ENCODE data around the gene DGLUCY. TPM values are rescaled to one million over a fixed set of nuclear protein-coding genes. Genes with fewer than 3 reads are reported as not detected.

DGLUCY gene
- total and polyA plus RNA-seq, 2 of the 13 experiments (the other 11 are each of a cell fraction or from before 2014, with no cell fraction given), result 14.8 to 36.3 TPM

- no peak for TF ChIP-seq SP140L (CRISPR knock-in tag; IDR thresholded peaks at IDR 0.05; ENCODE audit: borderline replicate concordance)
- TF ChIP-seq BHLHE40 (IDR thresholded peaks at IDR 0.05; ENCODE audit: low read length), result peak; percentile 79
- no peak for TF ChIP-seq YY1 (IDR thresholded peaks at IDR 0.05; ENCODE audit: insufficient read depth, insufficient replicate concordance, low read depth, low read length)
- TF ChIP-seq ZNF629 (CRISPR knock-in tag; conservative IDR thresholded peaks at IDR 0.05), result no peak
- TF ChIP-seq ZMYM2 (CRISPR knock-in tag; IDR thresholded peaks at IDR 0.05), result no peak
- TF ChIP-seq ZFP82 (CRISPR knock-in tag; IDR thresholded peaks at IDR 0.05; ENCODE audit: borderline replicate concordance), result no peak
- no peak for TF ChIP-seq ARID3A (IDR thresholded peaks at IDR 0.05; ENCODE audit: low read depth, low read length)
- no peak for TF ChIP-seq MAFF (IDR thresholded peaks at IDR 0.05; ENCODE audit: low read depth, low read length)
- TF ChIP-seq MNT (IDR thresholded peaks at IDR 0.05), result 0 out of 2 replicates have a peak, but pooled peaks have one; percentile 31
- no peak for TF ChIP-seq JUN (CRISPR knock-in tag; IDR thresholded peaks at IDR 0.05)
- TF ChIP-seq NFAT5 (CRISPR knock-in tag; IDR thresholded peaks at IDR 0.05), result no peak
- no peak for TF ChIP-seq TSC22D2 (CRISPR knock-in tag; IDR thresholded peaks at IDR 0.05; ENCODE audit: borderline replicate concordance)
- 0 out of 2 replicates have a peak, but pooled peaks have one; percentile 22 for TF ChIP-seq MAZ (IDR thresholded peaks at IDR 0.05; ENCODE audit: borderline replicate concordance, low read depth, low read length)
- no peak for TF ChIP-seq MAZ (CRISPR knock-in tag; IDR thresholded peaks at IDR 0.05; ENCODE audit: low read depth)
- no peak for TF ChIP-seq SATB2 (CRISPR knock-in tag; IDR thresholded peaks at IDR 0.05)
- no peak for TF ChIP-seq IRF9 (CRISPR knock-in tag; IDR thresholded peaks at IDR 0.05; ENCODE audit: borderline replicate concordance)
- 0 out of 2 replicates have a peak, but pooled peaks have one; percentile 42 for TF ChIP-seq ZSCAN25 (CRISPR knock-in tag; IDR thresholded peaks at IDR 0.05)
- TF ChIP-seq HOXD1 (CRISPR knock-in tag; IDR thresholded peaks at IDR 0.05), result no peak
- TF ChIP-seq, protein P1, sequence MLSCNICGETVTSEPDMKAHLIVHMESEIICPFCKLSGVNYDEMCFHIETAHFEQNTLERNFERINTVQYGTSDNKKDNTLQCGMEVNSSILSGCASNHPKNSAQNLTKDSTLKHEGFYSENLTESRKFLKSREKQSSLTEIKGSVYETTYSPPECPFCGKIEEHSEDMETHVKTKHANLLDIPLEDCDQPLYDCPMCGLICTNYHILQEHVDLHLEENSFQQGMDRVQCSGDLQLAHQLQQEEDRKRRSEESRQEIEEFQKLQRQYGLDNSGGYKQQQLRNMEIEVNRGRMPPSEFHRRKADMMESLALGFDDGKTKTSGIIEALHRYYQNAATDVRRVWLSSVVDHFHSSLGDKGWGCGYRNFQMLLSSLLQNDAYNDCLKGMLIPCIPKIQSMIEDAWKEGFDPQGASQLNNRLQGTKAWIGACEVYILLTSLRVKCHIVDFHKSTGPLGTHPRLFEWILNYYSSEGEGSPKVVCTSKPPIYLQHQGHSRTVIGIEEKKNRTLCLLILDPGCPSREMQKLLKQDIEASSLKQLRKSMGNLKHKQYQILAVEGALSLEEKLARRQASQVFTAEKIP (CRISPR knock-in tag; IDR thresholded peaks at IDR 0.05; ENCODE audit: borderline replicate concordance), result no peak
Observed at GRCh38 chr14:91113829-91114078, at the start of gene DGLUCY (continued).

Measured in HepG2 (cell line).